ENCODE results near the gene STRADB.

GRCh38 chr2:201520201-201520600 lies 68.7 kb downstream of the STRADB start:
- TF ChIP-seq POLR2A (IDR thresholded peaks at IDR 0.05) (no peak), CTCF (IDR thresholded peaks at IDR 0.05) (no peak), POLR2AphosphoS5 (IDR thresholded peaks at IDR 0.05) (no peak)

Measured in gastroesophageal sphincter (tissue), 3 donors.